Raji (cell line): ENCODE measurements around the gene MEF2C.

Experiments
- POLR2A ChIP-seq: IDR thresholded peaks from 2 replicates; pipeline ENCODE4 v1.6.1; 2011; ENCODE audit warnings: low read depth, low read length, control low read depth; ENCODE audit not compliant: insufficient read depth

MEF2C gene

GRCh38 chr5:88888291-88888690 is 5.3 kb upstream of the MEF2C start:
- no peak for TF ChIP-seq POLR2A

- TF ChIP-seq POLR2A: no peak
These were observed 4.4 kb upstream of the MEF2C start for GRCh38 chr5:88887342-88887741.

GRCh38 chr5:88886746-88887341 is 3.9 kb upstream of the MEF2C start:
- no peak for TF ChIP-seq POLR2A

DNA sequence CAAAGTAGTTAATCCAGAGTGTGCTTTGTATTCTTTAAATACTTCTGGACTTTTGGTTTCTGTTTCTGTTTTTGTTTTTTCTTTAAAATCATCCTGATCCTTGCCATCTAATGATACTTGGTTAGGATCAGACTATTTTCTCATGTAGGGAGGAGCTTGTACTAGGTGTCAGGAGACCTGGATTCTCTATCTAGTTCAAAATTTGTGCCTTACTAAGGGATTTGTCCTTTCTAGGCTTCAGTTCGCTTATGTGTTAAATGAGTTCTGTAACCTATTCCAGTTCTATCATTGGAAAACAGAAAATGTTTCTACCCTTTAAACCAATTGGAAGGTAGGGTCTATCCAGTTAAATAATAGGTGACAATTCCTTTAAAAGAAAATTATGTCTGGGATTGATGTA is 3.3 kb upstream of the MEF2C start:
- no peak for TF ChIP-seq POLR2A

GRCh38 chr5:88885002-88885401 is 2.0 kb upstream of the MEF2C start:
- no peak for TF ChIP-seq POLR2A

GRCh38 chr5:88884608-88884877 is 1.6 kb upstream of the MEF2C start:
- no peak for TF ChIP-seq POLR2A

GRCh38 chr5:88883836-88884607 is 1.0 kb upstream of the MEF2C start:
- TF ChIP-seq POLR2A: no peak; the same call in 1 of the 2 replicates

- TF ChIP-seq POLR2A: no peak
These were observed 527 bp downstream of the MEF2C start for GRCh38 chr5:88882276-88883038.

GRCh38 chr5:88881571-88881971 is 1.4 kb downstream of the MEF2C start:
- TF ChIP-seq POLR2A: no peak

DNA sequence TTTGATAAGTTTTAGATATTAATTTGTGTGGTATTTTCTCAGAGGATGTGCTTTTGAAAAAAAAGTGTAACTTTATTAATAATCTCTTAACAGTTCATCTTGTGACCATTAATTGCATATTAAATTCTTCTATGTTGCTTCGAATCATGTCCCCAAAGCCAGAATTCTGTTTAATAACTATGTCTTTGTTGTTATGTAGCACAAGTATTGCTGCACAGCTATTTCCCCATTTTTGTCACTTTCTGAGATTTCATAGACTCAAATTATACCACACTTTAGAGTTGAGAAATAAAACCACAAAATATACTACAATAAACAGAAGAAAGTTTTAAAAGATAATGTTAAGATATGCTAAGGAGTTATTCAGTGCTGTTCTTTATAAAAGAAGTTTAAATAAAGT is 2.8 kb downstream of the MEF2C start:
- TF ChIP-seq POLR2A: no peak

DNA sequence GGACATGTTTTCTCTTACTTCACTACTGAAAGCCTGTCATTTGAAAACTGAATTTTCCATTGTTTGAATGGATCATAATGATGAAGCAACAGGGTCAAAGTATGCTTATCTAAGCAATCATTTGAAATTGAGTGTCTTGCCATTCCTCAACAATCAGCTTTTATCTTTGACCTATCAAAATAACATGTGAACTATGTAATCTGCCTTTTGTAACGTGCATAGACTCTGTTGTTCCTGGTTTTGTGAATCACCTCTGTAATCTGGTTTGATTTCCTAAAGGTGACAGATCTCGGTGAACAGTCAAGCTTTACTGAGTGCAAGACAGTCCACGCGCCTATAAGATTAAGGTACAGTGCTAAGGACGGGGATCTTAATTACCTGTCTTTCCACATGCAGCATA is 3.3 kb downstream of the MEF2C start:
- TF ChIP-seq POLR2A: no peak

- no peak for TF ChIP-seq POLR2A
These were observed 4.0 kb downstream of the MEF2C start for GRCh38 chr5:88878976-88879375.

DNA sequence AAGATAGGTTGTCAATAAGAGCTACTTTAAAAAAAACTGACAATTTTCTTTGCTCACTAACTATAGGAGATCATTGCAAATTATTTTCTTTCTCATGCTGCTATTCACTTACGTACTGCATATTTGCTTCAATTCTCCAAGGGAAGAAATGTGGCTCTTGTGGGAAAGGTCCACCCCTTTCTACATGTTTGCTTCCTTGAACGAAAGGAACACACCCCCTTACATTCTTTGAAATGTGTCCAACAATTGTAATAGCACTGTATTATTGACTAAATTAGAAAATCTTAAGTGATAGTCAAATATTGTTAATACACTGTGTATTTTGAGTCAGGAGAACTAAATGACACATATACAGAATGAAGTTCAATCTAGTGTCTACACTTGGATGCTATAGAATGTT is 5.2 kb downstream of the MEF2C start:
- TF ChIP-seq POLR2A: no peak

- no peak for TF ChIP-seq POLR2A
These were observed 6.3 kb downstream of the MEF2C start for GRCh38 chr5:88876714-88877113.

- no peak for TF ChIP-seq POLR2A
These were observed 7.4 kb downstream of the MEF2C start for GRCh38 chr5:88875341-88876234.

GRCh38 chr5:88873447-88873846 is 9.5 kb downstream of the MEF2C start:
- no peak for TF ChIP-seq POLR2A

GRCh38 chr5:88872971-88873370 is 10.0 kb downstream of the MEF2C start:
- TF ChIP-seq POLR2A: no peak
